ENCODE results near the gene CDX2.

Gene CDX2

DNA sequence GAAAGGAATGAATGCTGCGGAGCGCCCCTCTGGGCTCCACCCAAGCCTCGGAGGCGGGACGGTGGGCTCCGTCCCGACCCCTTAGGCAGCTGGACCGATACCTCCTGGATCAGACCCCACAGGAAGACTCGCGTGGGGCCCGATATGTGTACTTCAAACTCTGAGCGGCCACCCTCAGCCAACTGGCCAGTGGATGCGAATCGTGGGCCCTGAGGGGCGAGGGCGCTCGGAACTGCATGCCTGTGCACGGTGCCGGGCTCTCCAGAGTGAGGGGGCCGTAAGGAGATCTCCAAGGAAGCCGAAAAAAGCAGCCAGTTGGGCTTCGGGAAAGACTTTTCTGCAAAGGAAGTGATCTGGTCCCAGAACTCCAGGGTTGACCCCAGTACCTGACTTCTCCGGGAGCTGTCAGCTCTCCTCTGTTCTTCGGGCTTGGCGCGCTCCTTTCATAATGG is 40.7 kb downstream of the CDX2 start:
- no peak for DNase-seq (ENCODE audit: low read depth)

DNA sequence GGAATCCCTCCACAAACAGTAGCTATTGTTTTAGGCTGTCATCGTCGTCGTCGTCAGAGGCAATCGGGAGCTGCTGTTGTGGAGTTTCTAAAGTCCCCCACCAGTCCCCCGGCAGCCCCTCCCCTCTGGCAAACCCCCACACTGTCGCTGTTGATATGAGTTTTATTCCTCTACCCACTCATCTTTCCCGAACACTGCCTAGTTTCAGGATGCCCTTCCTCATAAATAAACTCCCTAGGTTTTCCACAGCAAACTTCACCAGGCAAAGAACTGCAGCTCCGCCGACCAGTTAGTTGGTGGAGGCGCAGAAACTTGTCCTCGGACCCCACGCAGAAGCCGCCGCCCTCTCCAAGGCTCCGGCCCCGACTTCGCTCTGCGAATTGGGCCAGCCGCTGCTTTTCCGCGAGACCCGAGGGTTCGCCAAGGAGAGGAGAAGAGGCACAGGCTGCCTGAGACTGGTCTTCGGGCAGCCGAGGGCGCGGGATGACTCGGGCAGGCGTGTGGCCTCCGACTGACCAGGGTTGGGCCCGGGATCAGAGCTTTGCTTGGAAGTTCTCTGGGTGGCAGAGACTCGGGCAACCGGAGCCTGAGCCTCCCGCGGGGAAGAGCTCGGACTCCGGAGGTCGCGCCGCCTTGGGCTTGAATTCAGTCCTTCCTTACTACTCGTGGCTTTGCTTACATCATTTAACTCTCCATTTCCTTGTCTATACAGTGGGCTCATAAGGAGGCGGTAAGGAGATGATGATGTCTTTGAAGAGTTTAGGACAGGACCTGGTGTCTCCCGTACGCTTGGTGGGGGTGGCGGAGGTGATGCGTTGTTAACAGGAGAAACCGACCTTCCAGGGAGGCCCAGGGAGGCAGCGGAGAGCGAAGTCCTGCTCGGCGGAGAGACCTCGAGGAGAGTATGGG is 41.4 kb downstream of the CDX2 start:
- DNase-seq (ENCODE audit: low read depth) = no peak

DNA sequence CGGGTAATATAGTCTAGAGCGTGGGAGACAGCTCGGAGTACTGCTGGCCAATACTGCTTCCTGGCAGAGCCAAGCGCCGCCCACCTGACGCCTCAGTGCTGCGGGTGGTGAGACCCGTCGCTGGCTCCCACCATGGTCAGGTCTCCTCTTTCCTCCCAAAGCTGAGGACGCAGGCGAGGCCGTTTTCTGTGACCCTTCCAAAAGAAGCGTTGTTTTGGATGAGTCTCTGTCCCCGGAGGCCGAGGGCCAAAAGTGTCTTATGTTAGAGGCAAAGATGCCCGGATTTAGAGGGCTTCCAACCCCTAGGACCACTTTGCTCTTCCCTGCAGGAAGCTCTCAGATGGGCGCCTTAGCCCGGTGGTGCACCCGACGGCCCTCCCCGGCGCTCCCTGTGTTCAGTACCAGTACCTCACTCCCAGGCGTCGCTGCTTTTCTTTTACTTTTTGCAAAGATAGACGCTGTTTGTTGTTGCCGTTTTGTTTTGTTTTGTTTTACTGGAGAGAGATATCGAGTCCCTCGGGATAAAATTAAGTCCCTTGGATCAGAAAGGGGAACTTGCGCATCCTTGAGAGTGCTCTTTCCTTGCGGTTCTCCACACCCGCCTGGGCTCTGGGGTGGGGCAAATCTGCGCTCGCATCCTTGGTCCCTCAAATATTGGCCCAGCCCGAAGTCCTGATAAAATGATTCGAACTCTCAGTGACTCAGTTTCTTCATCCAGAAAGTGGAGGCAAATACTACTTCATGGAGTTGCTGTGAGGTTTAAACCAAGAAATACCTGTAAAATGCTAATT is 42.3 kb downstream of the CDX2 start:
- no peak for DNase-seq (ENCODE audit: low read depth)

DNA sequence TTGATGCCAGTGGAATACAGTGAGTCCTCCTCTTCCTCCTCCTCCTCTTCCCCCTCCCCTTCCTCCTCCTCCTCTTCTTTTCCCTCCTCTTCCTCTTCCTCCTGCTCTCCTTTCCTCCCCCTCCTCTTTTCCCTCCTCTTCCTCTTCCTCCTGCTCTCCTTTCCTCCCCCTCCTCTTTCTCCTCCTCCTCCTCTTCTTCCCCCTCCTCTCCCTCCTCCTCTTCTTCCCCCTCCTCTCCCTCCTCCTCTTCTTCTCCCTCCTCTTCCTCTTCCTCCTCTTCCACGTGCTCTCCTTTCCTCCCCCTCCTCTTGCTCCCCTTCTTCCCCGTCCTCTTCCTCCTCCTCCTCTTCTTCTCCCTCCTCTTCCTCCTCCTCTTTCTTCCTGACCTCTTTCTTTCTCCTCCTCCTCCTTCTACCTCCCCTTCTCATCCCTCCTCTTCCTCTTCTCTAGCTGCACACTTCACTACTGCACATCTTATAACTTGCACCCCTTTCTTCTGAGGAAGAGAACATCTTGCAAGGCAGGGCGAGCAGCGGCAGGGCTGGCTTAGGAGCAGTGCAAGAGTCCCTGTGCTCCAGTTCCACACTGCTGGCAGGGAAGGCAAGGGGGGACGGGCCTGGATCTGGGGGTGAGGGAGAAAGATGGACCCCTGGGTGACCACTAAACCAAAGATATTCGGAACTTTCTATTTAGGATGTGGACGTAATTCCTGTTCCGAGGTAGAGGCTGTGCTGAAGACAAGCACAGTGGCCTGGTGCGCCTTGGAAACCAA is 43.7 kb downstream of the CDX2 start:
- no peak for DNase-seq (ENCODE audit: low read depth)

DNA sequence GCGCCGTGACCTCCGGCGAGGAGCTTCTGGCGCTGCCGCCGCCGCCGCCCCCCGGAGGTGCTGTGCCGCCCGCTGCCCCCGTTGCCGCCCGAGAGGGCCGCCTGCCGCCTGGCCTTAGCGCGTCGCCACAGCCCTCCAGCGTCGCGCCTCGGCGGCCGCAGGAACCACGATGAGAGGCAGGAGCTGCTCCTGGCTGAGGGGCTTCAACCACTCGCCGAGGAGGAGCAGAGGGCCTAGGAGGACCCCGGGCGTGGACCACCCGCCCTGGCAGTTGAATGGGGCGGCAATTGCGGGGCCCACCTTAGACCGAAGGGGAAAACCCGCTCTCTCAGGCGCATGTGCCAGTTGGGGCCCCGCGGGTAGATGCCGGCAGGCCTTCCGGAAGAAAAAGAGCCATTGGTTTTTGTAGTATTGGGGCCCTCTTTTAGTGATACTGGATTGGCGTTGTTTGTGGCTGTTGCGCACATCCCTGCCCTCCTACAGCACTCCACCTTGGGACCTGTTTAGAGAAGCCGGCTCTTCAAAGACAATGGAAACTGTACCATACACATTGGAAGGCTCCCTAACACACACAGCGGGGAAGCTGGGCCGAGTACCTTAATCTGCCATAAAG is 44.5 kb downstream of the CDX2 start:
- no peak for DNase-seq (ENCODE audit: low read depth)

DNA sequence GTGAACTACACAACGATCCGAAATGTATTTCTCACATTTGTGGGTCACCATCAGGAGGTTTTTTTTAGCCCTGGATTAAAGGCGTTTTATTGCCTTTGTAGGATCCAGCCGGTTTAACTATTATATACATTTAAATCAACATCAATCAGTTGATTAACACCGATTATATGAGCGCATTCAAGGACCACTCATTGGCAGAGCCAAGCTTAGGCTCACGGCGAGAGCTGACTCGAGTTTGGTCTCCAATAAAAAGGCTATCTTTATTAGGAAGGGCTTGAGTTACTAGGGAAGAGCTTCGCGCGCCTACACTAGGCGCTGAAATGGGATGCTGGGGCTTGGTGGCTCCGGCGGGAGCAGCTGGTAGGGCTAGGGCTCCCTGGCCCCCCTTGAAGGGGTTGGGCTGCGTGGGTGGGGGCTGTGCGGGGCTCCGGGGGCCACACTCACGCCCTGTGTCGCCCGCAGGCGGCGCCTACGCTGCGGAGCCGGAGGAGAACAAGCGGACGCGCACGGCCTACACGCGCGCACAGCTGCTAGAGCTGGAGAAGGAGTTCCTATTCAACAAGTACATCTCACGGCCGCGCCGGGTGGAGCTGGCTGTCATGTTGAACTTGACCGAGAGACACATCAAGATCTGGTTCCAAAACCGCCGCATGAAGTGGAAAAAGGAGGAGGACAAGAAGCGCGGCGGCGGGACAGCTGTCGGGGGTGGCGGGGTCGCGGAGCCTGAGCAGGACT is 45.2 kb downstream of the CDX2 start:
- no peak for DNase-seq (ENCODE audit: low read depth)

DNA sequence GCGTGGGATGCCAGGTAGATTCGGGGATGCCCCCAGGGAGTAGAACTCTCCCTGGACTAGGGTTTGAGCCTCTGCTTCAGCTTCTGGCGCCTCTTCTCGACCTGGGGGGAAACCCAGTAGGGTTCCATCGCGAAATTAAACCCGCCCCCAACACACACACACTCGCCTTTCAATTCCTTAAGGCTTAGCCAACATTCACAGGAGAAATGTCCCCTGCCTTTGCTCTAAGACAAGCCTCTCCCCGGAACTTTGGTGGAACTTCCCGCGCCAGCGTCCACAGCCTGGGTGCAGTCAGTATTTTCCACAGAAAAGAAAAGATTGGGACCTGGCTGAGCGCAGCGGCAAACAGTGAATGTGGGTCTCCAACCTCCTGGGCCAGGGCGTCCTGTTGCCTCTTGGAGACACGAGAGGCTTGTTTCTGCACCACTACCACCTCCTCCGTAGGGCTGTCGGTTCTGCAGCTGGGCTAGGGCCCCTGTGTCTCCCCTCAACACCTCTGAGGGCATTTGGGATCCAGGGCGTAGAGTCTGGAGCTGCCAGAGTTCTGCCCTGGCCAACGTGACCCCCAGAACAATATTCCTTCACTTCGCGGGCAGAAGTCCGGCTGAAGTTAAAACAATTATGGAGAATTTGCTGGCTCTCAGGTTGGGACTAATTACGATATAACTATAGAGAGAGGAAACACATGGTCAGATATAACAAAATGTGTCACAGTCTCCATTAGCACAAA is 46.1 kb downstream of the CDX2 start:
- DNase-seq (ENCODE audit: low read depth) = no peak

DNA sequence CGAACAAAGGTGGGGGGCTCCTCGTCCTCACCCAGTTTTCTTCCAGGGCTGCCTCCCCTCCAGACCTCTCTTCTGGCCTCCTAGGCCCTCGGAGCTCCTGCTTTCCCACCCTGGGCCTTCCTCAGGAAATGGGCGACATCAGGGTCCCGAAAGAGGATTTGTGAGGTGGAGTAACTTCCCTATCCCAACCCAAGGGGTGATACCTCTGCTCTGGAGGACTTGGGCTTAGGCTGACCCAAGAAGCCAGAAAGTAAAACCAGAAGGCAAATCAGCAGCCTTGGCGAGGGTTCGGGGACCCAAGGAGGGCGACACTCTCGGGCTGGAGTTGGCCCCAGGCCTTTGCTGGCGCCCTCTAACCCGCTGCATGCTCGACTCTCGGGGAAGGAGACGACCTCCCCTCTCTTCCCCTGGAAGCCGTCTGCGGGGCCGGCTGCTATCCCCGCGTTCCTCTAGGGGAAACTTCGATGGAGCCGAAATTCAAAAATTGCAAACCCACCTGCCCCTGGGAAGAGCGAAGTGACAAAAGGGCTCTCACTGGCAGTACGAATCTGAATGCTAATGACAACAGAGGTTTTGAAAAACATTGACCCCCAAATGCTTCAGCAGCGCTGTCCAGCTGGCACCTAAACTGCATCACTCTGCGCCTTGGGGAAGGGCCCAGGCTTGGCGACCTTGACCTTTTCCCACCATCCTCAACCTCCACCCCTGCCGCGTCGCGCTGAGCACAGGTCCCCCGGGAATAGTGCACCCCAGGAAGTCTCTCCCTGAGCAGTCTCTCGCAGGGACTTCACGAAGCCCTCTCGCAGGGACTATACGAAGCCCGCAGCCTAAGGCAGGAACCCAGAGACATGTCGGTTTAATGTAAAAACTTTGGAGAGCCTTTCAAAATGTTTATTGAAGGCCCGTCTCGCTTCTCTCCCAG is 46.9 kb downstream of the CDX2 start:
- DNase-seq (ENCODE audit: low read depth) = no peak

DNA sequence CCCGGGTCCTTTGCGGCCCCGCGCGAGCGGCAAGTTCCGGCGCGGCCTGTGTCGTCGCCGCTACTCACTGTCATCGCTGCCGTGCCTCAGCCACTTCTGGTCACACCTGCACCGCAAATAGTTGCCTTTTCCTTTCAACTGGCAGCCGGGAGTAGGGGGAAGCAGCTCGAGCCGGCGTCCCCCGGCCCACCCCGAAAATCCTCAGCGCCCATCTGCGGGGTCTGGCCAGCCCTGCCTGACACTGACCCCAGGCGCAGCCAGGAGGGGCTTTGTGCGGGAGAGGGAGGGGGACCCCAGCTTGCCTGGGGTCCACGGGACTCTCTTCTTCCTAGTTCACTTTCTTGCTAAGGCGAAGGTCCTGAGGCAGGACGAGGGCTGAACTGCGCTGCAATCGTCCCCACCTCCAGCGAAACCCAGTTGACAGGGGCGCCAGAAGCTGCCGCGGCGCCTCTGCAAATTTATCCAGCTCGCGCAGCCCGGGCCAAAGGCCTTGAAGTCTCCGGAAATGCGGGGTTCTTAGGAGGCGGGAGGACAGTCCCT is 47.6 kb downstream of the CDX2 start:
- no peak for DNase-seq (ENCODE audit: low read depth)

DNA sequence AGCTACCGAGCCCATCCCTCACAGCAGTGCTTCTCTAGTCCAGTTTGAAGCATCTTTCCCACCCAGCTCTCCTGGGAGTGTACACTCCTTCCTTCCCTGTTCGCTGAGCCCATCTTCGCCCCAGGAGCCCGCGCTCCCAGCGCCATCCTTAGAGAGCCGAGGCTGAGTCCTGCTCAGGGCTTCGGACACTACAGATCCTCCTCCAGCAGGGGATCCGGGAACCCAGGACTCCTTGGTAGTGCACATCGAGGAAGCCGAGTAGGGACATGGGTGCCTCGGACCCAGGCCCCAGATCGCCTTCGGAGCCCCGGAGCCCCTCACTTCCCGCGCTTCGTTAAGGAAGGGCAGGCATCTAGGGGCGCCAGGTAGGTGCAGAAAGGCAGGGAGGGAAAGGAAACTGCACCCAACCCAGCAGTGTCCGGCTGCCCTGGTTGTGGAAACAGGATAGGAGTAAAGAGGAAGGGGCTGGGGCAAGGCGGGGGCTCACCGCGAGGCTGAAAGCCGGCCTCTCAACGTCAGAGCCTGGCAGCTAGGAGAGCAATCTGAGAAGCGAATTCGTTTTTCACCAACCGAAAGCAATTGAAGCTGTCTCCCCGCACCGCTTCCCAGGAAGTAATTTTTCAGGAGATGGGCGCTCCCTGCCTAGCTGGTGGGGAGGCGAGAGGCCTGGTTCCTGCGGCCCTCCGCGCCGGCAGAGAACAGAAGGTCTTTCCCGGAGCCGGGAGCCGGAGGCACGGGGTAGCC is 48.3 kb downstream of the CDX2 start:
- no peak for DNase-seq (ENCODE audit: low read depth)

DNA sequence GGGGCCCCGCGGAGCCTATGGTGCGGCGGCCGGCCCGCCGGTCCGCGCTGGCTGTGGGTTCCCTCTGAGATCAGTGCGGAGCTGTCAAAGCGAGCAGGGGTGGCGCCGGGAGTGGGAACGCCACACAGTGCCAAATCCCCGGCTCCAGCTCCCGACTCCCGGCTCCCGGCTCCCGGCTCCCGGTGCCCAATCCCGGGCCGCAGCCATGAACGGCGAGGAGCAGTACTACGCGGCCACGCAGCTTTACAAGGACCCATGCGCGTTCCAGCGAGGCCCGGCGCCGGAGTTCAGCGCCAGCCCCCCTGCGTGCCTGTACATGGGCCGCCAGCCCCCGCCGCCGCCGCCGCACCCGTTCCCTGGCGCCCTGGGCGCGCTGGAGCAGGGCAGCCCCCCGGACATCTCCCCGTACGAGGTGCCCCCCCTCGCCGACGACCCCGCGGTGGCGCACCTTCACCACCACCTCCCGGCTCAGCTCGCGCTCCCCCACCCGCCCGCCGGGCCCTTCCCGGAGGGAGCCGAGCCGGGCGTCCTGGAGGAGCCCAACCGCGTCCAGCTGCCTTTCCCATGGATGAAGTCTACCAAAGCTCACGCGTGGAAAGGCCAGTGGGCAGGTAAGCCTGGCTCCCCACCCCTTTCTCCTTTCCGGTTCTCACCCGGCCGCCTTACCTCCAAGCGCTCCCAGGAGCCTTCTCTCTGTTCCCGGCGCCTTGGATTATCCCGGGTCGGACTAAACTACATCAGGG is 49.0 kb downstream of the CDX2 start, which contains the start of gene PDX1:
PDX1 (plus strand) TSS at position 67 of the 743 bp plus-strand sequence; CDS start at position 206, 139 bp downstream.
- no peak for DNase-seq (ENCODE audit: low read depth)

DNA sequence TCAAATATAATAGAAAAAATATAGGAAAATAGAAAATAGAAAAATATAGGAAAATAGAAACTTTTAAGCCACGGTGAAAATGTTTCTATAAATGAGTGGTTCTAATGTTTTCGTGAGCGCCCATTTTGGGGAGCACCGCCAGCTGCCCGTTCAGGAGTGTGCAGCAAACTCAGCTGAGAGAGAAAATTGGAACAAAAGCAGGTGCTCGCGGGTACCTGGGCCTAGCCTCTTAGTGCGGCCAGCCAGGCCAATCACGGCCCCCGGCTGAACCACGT is 49.5 kb downstream of the CDX2 start:
- DNase-seq (ENCODE audit: low read depth) = no peak

DNA sequence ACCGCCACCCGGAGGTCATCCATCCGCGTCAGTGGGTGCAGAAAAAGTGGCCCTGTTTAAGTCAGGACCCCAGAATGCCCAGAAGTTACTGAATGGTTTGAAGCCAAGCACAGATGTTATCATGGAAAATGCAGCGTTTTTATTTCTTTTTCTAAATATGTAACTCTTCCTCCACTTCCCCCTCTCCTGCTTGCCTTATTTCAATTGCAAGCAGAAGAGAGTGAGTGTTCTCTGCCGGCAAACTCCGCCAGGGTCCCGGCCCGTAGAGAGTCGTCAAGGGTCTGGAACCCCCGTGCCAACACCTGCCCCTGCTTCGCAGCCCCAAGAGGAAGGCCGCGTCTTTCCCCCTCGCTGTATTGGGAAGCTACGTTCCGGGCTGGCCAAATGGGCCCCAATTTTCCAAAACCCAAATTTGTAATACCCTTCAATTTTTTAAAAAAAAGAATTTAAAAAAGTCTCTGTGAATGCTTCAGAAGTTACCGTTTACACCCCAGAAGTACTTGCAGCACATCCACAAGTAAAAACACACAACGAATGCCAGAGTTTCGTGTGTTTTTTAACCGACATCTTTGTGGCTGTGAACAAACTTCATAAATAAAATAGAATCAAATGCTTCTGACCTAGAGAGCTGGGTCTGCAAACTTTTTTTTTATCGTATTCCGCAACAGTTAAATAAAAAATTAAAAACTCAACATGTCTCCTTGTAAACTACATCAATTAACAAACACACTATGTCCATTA is 50.0 kb downstream of the CDX2 start:
- no peak for DNase-seq (ENCODE audit: low read depth)

DNA sequence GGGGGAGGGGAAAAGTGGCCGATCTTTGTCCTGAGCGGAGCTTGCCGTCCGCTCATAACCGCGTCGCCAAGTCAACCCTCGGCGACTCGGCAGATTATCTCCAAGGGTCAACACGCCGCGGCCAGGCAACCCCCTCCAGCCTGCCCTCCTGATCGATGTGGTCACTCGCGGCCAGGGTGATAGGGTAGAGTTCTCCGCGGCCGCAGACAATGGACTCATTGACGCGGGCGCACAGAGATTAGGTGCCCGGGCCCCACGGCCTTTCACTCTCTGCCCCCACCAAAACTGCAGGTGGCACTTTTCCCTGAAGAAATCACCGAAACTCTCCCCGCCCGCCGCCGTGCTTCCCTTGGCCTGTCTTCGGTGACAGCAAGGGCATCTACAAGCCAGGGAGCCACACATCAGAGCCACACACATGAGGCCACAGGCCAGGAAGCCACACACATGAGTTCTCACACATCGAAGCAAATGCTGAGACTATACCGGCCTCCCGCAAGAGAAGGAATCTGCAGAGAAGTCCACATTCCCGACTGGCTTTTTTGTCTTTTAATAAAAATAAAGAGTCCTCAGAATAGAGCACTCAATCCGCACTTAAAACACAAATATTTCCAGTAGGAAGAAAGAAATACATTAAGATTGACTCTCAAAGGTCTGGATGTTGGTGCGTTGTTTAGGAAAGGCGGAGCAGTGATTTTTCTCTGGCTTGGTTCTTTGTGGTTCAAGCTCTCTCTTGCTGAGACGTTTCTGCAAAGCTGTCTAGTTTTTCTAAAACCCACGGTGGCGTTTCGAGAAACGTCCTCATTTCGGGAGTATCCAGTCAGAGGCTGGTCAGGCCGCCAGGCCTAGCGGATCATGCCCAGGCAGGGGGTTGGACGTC is 50.8 kb downstream of the CDX2 start:
- DNase-seq (ENCODE audit: low read depth) = no peak

DNA sequence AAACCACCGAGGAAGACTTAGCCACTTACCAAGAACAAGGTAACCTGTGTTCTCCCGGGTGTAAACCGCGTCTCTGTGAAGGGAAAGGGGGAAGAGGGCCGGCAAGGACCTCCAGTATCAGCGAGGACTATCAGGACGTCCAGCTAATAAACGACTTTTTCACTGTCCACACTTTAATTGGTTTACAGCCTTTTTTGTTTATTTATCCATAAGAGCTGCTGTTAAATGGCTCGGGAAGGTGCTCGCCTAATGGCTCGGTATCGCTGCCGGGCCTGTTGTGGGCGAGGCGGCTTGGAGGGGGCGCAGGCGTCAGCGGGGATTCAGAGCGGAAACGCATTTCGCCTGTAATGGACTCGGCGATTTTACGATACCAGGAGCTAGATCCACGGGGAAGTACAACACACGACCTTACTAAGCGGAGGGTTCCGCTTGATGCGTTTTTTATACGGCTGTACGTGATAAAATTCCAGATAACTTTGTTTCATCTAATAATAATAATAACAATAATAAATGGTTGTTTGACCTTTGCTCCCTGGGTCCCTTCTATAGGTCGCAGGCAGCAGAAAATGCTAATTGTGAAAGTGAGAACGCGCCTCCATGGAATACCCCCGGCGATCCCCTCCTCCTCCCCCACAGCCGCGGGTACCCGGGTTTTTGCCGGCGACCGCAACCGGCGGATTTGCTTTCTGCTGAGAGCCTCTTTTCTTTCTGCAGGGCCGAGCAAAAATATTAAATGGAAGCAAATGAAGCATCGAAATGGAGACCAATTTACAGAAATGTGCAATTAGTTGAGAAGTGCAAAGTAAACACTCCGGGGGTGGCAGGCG is 51.8 kb downstream of the CDX2 start:
- no peak for DNase-seq (ENCODE audit: low read depth)
